GM19025 (cell line): ENCODE results near the gene TRAF2.

Experiments used
- ATAC-seq: cut with Tn5 transposase; IDR thresholded peaks from one replicate; pipeline ENCODE4 v1.9.1; 2021; ENCODE audit warnings: mild to moderate bottlenecking, low read depth, moderate library complexity; ENCODE audit not compliant: unreplicated experiment

The TRAF2 gene

DNA sequence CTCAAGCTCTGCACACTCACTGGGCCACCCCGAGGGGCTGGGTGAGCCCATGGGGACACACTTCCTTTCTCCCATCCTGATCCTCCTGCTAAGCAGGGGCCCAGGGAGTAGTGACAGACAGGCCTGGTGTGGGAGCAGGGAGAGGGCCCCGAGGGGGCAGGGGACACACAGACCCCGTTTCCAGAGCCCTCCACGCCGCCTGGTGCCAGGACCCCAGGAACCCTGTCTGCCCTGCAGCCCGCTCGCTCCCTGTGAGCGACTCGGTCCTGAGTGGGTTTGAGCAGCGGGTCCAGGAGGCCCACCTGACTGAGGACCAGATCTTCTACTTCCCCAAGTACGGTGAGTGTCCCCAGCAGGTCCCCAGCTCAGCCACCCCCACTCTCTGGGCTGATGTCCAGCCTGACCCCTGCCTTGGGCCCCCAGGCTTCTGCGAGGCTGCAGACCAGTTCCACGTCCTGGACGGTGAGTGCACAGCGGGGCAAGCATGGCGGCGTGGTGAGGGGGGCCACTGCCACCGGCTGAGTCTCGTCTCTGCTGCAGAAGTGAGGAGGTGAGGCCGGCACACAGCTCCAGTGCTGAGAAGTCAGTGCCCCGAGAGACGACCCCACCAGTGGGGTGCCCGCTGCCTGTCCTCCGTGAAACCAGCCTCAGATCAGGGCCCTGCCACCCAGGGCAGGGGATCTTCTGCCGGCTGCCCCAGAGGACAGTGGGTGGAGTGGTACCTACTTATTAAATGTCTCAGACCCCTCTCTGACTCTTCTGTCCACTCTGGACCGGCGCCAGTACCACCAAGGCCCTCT, 60.1 kb downstream of the TRAF2 start:
- no peak for ATAC-seq

DNA sequence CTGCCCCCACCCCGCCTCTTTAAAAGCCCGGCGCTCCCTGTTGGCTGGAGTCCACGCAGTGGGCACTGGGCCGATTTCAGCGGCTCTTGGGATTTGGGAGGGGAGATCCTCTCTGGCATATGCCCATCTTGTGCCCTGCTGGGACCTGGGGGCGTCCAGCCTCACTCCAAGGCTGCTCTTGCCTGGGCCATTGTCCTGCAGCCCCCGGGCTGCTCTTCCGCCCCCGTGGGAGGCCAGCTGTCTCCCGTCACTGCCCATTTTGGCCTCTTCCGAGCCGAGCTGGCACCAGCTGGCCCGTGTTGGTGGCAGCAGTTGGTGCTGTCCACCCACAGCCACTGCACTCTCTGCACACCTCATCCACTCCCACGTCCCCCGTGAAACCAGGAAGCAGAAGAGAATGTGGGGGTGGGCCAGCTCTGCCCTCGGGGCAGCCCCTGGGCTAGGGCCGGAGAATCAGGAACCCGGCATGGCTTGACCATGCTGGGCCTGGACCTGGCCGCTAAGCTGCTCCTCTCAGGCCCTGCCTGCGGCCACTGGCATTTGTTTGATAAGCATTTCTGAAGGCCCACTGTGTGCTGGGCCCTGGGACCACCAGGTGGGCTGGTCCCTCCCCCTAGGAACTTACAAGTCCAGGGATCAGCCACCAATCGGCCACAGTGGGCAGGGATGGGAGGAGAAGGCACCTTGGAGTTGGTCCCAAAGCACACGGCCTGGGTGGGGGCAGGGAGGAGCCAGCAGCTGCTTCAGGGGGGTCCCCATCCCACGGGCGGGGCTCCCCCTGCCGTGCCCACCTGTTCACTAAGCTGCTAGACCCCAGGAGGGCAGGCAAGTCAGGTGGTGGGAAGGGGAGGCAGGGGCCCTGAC, 60.9 kb downstream of the TRAF2 start:
- no peak for ATAC-seq

DNA sequence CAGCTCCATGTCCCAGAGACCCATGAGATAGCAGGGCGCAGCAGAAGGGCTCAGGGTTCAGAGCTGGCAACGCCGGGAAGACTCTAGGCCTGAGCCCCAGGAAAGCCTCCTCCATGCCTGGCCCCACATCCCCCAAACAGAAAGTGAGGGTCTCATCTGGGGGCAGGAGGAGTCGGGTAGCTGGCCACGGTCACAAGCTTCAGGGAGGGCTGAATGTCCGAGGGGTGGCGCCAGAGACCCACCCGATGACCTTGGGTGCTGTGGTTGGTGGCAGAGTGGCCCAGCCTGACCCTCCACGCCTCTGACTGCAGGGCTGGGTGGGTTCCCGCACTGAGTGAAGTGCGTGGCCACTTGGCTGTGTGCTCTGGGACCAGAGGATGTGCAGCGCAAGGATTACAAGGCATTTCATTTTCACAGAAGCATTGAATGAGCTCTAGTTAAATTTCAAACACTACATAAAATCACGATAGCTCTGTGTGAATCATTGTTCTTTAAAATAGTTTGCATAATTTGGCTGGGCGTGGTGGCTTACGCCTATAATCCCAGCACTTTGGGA, 61.7 kb downstream of the TRAF2 start:
- no peak for ATAC-seq

DNA sequence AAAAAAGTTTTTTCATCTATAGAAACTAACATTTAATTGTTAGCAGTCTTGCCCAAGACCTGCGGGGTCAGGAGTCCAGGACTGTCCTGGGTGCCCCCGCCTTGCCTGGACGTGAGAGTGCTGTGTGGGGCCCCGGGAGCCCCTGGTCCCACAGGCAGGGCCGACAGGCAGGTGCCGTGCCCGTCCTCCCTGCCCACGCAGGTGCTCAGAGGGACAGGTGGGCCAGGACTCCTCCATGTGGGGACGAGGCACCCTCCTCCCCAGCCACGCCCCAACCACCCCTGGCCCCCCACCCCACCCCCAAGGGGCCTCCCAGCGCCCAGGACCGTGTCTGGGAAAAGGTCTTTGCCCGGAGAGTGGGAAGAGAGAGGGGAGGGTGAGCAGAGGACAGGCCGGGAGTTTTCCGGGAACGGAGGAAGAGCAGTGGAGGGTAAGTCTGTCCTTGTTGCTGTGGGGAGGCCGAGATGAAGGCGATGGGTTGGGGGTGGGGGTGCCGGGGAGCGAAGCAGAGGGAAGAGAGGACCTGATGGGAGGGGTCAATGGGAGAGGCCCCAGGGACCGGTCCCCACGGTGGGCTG, 63.0 kb downstream of the TRAF2 start:
- ATAC-seq: no peak

DNA sequence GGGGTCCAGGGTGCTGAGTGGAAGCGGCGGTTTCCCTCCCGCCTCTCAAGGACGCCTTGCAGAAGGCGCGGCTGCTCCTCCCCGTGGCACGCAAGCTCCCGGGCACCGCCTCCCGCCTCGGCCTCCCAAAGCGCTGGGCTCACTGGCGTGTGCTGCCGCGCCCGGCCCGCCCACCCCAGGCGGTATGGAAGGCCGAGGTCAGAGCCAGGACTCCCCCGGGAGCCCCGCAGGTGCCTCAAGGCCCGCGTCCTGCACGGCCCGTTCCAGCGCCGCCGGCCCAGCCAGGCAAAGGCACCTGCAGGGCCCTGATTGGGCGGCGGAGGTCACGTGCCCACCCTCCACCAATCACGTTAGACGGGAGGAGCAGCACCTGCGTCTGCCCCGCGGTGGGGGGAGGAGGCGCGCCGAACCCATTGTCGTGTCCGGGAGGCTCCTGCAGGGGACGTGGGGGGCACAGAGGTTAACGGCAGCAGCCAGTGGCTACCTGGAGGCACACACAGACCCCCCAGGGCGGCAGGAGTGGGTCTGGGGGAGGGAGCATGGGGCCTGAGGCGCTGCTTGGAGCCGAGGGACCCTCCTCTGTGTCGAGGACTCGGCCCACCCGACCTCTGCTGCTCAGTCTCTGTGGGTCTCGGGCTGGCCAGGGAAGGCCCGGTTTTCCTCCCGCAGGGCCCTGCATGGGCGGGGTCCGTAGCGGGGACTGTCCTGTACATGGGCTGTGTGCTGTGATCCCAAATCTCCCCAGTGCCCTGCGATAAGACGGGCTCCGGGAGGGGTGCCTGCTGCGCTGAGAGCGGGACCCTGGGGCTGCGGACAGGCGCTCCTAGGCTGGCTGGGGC, 63.7 kb downstream of the TRAF2 start:
- peak; percentile 93 for ATAC-seq

DNA sequence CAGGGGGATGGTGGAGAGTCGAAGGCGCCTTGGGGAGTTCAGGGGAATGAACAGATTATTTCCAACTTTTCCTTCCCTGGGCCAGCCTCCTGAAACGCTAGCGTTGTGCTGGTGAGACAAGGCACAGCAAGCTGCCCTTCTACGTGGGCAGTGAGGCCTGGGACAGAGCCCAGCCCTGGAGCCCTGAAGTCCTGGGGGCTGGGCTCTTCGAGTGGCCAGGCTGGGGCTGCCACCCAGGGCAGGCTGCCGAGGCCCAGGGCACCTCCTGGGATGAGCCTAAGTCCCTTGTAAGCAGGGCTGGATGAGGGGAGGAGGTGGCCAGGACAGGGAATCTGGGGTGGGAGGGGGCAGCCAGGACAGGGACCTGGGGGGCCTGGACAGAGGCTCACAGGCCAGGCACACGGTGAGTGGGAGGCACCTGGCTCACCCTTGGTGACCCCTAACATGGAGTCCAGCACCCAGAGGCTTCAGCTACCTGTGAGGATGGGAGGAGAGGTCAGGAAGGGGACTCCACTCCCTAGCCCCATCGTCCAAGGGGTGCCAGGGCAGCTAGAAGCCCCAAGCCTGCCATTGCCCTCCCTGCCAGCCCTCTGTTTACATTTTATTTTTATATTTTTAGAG, 64.5 kb downstream of the TRAF2 start:
- ATAC-seq: no peak

DNA sequence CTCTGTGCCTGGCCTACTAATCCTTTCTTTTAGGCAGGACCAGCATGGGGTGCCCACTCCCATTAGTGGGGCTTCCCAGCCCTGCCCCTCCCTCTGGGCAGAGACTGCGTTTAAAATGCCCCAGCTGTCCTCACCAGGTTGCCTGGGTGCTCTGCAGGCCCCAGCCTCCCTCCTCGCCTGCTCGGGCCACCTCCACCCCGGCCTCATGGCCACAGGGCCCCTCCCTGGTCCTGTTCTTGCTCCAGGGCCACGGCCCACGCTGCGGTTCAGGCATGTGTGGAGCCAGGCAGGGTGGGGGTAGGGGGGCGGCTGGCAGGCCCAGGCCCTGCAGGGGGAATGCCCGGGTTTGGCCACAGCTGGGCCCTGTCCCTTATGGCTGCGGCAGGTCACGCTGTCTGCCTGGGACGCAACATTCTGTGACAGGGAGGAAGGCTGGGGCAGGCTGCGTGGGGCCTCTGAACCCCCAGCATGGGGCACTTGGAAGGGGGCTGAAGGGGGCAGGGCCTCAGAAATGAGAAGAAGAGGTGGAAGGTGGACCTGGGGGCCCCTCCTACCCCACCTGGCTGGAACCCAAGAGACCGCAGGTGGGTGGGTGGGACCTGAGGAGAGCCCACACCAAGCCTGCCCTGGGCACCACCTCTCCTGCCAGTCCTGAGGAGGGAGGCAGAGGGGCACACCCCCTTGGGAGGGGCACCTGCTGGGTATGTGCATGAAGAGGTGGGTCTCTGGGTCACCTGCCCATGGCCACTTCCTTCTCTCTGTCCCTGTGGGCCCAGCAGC, 65.4 kb downstream of the TRAF2 start, which contains the start of gene LCN12:
LCN12 (plus strand) TSS at position 733 of the 780 bp plus-strand sequence. CDS start 55 bp downstream, outside the sequence.
- ATAC-seq: no peak

DNA sequence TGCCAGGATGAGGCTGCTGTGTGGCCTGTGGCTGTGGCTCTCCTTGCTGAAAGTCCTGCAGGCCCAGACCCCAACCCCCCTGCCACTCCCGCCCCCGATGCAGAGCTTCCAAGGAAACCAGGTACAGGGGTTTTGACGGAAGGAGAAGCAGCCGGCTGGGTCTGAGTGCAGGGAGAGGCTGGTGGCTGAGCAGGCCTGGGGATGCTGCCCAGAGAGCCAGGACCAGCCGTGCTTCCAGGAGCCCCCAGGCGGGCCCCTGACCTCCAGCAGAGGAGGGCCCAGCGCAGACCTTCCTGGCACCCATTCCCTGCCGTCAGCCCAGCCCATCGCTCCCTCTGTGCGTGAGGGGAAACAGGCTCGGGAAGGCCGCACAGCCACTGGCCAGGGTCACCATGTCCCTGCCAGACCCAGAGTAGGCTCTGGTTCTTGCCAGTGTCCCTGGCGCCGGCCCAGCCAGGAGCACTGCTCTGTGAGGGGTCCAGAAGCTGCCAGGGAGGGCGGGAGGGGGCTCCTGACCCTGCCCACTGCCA, 66.1 kb downstream of the TRAF2 start:
- ATAC-seq: no peak

DNA sequence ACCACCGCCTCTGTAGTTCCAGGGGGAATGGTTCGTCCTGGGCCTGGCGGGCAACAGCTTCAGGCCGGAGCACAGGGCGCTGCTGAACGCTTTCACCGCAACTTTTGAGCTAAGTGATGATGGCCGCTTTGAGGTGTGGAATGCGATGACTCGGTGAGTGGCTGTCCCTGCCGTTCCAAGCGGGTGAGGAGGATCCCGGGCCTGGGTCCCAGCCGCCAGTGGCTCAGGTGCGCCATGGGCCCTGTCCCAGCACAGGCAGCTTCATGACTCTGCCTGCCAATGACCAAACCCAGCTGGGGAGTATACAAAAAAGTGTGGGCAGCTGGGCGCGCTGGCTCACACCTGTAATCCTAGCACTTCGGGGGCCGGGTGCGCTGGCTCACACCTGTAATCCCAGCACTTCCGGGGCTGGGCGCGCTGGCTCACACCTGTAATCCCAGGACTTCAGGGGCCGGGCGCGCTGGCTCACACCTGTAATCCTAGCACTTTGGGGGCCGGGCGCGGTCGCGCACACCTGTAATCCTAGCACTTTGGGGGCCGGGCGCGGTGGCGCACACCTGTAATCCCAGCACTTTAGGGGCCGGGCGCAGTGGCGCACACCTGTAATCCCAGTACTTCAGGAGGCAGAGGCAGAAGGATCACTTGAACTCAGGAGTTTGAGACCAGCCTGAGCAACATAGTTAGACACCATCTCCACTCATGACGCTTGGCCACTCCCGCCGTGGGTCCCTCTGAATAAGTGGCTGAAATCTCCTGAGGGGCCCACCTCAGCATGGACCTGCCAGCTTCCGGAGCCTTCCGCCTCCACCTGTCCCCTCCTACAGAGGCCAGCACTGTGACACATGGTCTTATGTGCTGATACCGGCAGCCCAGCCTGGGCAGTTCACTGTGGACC, 66.8 kb downstream of the TRAF2 start:
- no peak for ATAC-seq

DNA sequence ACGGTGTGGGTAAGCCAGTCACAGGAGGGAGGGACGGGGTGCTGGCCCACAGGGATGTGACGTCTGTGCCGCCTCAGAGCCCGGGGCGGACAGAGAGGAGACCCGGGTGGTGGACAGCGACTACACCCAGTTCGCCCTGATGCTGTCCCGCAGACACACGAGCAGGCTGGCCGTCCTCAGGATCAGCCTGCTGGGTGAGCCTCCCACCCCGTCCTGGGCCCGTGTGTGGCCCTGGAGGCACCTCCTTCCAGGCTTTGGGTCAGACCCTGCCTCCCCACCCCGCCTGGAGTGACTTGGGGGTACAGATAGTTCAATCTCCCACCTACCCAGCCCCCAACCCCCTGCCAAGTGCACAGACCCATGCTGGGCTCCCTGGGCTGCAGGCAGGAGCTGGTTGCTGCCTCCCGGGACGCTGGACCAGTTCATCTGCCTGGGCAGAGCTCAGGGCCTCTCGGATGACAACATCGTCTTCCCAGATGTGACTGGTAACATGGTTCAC, 67.5 kb downstream of the TRAF2 start:
- no peak for ATAC-seq

DNA sequence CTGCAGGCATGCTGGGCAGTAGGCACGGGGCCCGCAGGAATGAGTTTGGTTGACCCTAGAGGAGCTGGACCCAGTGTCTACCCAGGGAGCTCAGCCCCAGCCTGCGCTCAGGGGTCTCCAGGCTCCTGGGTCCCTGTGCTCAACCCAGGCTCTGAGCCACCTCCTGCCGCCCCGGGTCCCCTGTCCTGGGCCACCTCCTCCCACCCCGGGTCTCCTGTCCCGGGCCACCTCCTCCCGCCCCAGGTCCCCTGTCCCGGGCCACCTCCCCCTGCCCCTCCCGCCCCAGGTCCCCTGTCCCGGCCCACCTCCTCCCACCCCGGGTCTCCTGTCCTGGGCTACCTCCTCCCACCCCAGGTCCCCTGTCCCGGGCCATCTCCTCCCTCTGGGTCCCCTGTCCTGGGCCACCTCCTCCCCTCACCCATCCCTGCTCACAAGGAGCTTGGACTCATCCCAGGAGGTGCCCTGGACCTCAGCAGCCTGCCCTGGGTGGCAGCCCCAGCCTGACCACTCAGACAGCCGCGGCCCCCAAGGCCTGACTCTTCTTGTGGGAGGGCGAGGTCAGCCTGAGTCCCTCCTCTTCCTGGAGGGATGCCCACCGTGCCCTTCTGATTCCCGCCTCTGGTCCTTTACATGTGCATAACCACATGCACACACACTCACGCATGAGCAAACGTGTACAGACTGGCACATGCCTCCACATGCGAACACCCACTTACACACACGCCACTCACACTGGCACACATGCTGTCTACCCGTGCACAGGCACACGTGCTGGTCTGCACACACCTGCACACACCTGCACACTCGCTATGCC, 68.2 kb downstream of the TRAF2 start:
- ATAC-seq: no peak

DNA sequence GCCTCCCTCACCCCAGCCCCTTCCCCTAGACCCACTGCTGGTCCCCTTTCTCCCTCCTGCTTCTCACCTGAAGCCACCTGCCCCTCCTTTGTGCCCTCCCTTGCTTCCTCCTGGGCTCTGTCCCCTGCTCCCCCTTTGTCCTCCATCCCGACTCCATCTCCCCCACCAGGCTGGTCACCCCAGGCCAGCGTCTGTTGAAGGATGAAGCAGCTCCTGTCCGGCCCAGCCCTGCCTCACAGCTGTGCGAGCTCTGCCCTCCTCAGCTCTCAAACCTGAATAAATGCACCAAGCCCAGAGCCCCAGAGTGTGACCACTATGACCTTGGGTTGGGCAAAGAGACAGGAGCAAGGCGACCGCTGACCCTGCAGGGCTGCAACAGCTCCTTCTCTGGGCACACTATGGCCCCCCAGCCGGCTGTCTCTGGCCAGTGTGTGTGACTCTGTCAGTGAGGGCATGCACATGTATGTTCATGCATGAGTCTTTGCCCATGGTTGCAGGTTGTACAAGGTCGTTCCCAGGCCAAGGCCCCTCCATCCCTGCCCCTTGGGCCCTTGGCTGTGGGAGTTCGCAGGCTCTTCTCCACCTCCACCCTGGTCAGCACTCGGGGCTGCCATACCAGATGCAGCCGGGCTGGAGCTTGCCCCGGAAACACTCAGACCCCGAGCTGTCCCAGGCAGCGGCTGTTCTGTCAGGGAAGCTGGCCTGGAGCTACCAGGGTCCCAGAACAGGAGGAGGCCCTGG, 69.1 kb downstream of the TRAF2 start:
- no peak for ATAC-seq

DNA sequence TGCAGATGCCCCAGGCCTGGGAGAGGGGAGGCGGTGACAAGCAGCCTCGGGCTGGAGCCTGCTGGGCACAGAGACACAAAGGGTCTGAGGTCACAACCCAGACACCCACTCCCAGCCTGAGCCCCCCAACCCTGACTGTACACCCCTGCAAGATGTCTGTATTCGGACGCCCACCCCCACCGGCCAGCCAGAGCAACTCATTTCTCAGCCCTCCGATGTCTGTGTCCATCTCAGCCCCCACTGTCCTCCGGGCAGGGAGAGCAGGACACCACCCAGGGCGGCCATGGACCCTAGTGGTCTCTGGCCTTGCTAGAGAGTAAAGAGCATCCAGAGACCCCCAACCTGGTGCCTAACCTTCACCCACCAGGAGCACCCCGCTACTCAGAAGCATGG, 69.6 kb downstream of the TRAF2 start:
- ATAC-seq: no peak

DNA sequence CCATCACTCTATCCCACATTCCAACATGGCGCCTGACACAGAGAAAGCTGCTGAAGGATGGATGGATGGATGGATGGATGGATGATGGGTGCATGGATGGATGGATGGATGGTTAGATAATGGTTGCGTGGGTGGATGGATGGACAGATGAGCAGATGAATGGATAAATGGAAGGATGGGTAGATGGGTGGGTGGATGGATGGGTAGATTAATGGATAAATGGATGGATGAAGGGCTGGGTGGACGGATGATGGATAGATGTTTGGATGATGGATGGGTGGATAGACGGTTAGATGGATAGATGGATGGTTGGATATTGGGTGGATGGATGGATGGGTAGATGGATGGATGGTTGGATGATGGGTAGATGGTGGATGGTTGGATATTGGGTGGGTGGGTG, 70.3 kb downstream of the TRAF2 start:
- ATAC-seq: no peak

DNA sequence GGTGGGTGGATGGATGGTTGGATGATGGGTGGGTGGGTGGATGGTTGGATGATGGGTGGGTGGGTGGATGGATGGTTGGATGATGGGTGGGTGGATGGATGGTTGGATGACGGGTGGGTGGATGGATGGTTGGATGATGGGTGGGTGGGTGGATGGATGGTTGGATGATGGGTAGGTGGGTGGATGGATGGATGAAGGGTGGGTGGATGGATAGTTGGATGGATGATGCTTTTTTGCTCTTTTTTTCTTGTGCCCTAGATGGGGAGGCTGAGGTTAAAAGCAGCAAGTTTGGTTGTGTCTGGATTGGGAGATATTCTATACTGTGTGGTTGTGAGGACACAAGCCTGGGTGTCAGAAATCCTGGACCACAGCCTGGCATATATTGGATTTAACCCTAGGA, 71.1 kb downstream of the TRAF2 start:
- no peak for ATAC-seq

DNA sequence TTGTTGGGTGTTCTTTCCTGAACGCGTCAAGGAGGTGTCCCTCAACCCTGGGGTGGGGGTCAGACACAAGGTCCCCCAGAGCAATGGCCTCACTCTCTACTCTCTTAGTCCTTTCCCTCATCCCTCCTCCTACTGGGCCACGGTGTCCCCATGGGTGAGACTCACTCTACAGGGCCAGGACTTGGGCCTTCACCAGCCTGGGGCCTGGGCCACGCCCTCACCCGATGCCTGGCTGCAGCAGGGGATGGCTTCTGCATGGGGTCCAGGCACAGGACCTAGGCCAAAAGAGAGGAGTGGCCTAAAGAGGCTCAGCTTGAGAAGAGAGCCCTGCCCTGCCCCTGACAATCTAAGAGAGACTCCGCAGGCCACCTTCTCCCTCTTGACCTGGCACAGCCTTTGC, 71.6 kb downstream of the TRAF2 start:
- no peak for ATAC-seq
